HG02938 (cell line): ENCODE data around the gene CAPN12.

Experiments used
- ATAC-seq: cut with Tn5 transposase; IDR thresholded peaks from one replicate; pipeline ENCODE4 v1.9.1; 2021; ENCODE audit warnings: mild to moderate bottlenecking, moderate library complexity; ENCODE audit not compliant: unreplicated experiment

CAPN12 gene

DNA sequence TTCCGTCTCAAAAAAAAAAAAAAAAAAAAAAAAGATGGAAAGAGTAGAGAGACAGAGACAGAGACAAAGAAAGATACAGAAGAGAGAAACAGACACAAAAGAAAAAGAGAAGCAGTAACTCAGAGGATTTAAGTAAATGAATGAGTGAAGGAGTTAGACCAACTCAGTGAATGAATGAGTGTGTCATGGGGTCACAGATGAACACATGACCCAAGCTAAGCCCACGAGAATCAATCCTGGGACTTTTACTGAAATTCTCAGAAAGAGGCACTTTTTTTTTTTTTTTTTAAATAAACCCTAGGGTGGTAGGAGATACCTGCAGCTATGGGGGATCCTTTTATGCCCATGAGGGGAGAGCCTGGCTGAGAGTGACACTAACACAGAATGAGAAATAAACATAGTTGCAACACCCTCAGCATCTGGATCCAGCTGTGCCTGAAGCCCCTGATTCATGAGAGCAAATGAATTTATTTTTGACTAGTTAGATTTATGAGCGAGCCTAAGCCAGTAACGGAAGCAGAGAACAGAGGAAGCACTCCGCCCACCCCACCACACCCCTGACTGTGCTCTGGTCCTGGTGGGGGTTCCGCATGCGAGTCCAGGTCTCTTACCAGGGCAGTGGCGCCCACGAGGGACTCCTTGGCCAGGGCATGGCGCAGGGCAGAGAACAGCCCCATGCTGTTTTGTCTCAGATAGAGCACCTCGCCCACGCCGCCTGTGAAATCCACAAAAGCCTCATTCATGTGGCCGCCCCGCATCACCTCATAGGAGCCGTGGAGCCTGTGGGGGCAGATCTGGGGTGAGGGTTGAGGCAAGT, 4.6 kb downstream of the CAPN12 start:
- no peak for ATAC-seq

DNA sequence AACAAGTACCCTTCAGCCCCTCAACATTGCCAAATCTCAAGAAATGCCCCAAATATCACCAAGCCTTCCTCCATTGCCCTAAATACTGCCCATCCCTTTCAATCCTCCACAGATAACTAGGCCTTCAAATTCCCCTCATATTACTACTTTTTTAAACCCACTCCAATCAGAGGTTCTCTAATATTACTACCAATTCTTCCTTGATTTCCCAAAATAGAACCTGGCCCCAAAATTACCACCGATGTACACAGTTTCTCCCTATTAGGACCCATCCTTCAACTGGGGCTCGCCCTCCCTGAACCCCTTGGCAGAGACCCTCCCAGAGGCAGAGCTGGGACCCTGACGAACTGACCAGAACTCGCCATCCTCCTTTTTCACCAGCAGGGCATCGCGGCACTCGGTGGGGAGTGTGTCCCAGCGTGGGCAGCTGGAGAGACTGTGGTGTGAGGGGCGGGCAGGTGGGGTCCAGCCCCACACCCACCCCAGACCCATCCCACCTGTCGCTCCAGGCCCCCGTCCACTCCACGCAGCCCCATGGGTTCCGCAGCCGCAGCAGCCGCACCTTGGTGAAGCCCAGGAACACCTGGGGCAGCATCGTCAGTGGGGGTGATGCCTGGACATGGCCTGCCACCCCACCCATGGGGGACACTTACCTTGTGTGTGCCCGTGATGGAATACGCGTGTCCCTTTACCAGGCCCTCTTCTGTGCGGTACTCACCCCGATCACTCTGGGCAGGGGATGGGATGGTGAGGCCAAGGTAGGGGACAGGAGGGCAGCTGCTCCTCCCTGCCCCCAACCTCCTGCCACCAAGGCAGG, 6.1 kb downstream of the CAPN12 start:
- ATAC-seq = no peak

DNA sequence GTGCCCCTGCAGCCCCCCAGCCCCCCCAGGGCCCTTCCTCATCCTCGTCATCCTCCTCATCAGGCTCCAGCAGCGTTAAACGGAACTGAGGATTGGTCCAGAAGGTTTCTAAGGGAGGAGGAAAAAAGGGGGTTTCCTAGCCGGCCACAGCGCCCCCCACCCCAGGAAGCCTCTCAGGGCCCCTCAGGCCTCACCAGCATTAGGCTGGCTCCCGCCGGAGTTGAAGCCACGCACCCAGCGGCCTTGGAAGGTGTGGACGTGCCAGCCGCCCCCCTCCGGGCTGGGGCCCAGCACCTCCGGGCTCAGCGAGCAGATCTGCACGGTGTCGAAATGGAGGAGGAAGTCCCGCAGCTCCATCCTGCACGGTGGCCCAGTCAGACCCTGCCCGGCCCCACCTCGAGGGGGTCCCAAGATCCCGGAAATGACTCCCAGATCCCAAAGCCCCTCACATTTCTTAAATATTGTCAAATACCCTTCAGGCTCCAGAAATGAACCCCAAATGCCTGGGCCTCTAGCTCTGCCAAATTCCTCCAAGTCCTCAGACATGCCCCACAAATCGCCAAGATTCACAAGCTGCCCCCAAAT, 6.9 kb downstream of the CAPN12 start:
- ATAC-seq = no peak

DNA sequence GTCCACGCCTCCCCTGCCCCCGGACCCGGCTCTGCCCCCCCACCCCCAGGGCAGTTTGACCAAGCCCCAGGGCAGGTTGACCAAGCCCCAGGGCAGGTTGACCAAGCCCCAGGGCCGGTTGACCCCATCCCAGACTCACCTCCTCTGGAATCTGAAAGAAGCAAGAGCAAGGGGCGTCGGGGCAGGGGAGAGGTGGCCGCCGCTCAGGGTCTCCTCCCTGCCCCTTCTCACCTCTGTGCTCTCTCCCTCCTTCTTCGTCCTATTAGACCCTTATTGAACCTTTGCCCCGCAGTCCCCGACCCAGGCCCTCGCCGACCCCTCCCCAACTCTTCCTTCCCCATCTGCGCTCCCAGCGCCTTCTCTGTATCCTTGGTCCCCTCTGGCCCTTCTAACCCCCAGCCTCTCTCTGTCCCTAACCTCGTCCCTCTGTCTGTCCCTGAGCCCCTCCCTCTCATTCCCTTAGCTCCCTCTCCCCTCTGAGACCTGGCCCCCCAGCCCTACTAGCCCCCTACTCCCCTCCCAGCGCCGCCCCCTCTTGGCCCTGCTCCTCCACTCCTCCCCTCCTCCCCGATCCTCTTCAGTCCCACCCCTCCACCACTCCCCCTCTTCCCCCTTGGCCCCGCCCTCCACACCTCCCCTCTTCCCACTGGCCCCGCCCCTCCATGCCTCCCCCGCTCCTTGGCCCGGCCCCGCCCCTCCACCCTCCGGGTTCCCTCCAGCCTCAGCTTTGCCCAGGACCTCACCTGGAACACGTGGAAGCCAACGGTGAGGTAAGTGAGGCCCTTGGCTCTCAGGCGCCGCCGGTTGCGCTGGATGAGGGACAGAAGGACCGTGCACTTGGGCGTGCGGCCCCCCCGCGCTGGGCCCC, 7.6 kb downstream of the CAPN12 start:
- ATAC-seq = no peak

DNA sequence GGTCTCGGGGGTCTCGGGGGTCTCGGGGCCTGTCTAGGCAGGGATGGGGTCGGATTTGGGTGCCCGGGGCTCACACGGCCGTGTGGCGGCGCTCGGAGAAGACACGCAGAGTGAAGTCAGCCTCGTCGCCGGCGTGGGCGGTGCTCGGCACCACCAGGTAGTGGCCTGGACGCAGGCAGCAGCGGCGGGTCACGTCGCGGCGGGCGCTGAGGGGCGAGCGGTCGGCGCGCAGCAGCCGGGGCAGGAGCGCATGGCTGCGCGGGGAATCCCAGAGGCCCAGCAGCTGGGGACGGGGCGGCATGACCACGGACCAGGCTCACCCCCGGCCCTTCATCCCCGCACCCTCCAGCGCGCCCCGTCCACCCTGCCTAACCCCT, 8.2 kb downstream of the CAPN12 start:
- no peak for ATAC-seq

DNA sequence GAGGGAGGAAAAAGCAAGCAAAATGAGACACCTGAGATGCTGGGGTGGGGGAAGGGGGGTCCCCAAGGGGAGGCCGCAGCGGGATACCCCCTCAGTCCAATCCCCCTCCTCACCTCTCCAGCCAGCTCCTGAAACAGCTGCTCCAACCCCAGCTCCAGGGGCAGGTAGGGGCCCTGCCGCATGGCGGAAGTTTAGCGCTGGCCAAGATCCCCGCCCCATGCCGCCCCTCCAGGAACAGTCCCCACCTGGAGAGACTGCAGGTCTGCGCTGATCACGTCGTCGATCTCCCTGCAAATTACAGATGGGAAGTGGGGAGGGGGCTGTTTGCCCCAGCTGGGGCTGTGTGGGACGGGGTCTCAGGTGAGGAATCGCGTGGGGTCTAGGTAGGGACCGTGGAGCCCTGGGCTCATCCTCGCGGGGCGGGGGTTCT, 9.0 kb downstream of the CAPN12 start:
- ATAC-seq = no peak

DNA sequence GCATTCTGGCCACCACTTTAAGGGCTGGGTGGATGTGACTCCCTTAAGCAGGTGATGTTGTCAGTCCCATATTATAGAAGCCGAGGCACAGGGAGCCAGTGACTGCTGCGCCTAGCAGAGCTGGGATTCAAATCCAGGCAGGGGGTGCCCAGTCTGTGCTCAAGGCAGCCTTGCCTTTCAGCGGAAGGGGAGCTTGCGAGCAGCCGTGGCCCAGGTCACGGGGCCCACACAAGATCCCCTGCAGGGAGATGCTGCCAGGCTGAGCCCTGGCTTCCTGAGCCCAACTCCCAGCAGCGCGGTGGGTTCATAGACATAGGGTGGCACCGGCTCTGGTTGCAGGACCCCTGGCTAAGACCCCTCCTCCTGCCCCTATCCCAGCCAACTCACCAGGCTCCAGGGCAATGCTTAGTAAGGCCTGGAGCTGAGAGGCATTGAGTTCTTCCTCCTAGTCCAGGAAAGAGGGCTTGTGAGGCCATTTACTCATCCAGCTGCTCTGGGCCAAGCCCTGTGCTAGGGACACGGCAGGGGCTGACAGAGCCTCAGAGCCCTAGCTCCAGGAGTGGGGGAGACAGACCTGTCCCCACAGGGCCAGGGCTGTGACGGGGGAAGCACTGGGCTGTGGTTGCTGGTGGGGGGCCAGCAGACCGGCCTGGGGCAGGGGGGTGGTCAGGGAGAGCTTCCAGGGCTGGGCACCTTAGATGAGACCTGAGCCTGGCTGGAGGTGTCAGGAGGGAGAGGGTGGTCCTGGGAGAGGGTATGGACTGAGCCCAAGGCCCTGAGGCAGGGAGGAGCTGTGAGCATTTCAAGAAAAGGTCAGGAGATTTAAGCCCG, 9.6 kb downstream of the CAPN12 start:
- ATAC-seq = no peak

DNA sequence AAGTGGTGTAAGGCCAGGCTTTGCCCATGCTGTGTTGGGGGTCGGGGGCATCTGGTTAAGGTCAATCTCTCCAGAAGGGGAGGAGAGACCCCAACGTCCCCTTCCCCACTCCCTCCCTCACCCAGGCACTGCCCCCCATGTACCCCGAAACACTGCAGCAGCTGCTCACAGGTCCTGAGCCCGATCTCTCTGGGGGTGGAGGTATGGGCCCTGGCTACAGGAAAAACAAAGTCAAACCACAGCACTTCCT, 10.2 kb downstream of the CAPN12 start:
- no peak for ATAC-seq

DNA sequence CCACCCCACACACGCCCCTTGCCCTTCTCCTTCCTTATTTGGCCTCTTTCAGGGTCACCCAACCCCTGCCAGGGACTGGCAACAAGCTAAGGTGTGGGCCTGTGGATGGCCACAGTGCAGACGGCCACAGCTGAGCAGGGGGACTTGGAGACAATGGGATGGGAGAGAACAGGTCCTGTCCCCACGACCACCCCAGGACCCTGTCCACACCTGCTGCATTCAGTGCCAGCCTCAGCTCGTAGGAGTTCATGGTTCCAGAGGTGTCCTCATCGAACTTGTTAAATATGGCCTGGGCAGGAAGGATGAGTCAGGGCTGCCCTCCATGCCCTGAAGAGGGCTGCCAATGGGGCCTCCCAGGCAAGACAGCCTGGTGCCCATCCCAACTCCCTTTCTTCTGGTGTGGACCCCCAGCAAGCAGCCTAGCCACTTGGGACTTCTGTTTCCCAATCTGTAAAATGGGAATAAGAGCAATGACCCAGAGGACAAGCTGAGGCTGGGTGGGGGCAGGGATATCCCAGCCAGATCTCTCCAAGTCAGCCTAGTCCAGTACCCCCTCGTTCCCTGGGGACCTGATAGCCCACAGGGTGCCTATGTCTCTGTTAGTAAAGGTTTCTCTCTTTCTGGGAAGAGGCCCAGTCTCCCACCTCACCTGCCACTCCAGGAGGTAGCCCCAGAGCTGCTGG, 10.6 kb downstream of the CAPN12 start:
- ATAC-seq = no peak

DNA sequence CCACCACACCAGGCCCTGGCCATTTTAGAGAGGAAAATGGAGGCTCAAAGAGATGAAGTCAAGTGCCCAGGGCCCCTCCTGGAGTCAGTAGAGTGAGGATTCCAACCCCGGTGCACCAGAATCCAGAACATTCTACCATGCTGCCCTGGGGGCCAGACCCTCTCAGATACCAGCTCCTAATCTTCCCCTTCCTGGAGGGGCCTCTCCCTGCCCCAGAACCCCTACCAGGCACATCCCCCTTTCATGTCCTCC, 11.1 kb downstream of the CAPN12 start:
- ATAC-seq = no peak

DNA sequence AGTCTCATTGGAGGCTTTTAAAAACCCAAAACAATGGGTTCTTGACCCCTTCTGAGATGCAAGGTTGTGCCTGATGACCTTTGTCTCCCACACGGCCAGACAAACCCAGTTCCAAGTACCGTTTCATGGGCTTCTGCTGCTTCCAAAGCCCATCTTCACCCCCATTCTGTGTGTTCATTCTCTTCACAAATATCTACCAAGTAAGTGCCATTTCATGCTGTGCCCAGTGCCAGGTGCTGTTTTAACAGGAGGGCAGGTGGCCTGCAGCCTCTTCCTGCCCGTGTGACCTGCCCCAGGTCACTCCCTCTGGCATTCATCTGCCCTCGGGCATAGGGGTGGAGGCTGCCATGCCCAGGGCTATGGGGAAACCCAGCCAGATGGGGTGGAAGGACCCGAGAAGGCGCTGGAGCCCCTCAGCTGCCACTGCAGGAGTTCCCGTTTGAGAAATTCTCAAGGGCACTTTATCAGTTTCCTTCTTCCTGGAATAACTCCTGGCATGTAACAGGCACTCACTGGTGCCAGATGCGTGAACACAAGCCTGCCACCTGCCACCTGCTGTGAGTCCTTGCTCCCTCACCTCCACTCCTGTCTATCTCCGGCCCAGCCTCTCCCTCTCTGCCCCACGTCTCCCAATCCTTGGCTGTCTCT, 12.5 kb downstream of the CAPN12 start:
- no peak for ATAC-seq

DNA sequence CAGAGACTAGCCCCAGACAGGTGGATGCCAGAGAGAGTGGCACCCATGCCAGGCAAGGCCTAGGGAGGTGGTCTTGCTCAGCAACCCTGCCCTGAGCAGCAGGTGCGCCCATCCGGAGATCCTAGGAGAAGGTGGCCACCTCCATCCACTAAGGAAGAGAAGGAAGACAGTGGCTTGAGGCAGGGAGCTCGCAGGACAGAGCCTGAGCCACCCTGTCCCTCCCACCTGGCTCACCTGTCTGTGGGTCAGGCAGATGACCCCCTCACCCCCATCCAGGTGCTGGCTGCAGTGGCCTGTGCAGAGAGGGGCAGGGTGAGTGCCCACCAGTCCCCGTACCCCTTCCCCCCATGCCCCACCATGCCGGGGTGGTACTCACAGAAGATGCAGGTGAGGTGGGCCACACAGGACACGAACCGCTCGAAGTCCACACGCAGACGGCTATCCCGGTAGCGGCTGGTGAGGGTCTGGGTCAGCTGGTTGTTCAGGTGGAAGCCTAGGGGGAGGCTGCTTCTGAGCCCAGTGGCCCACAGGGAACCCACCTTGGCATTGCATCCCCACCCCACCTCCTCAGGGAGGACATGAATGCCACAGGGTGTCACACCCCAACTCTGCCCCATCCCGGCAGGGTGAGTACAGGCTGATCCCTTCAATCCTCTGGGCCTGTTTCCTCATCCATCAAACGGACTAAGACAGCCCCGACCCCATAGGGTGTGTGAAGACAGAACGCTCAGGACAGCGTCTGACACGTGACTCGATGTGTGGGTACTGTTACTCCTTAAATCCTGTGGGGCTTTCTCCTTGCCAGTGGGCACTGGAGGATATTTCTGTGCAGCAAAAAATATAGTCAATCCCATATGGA, 13.3 kb downstream of the CAPN12 start:
- ATAC-seq = no peak

DNA sequence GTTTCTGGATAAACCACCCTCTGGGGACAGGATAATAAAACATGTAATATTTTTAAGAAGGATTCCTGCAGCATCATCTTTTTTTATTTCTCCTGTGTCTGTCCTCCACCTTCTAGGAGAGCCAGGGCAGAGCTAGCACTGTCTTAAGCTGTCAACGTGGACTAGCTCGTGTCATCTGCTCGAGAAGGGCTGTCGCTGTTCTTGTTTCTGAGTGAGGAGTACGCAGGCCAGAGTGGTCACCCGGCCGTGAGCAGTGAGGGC, 13.9 kb downstream of the CAPN12 start:
- ATAC-seq = no peak

DNA sequence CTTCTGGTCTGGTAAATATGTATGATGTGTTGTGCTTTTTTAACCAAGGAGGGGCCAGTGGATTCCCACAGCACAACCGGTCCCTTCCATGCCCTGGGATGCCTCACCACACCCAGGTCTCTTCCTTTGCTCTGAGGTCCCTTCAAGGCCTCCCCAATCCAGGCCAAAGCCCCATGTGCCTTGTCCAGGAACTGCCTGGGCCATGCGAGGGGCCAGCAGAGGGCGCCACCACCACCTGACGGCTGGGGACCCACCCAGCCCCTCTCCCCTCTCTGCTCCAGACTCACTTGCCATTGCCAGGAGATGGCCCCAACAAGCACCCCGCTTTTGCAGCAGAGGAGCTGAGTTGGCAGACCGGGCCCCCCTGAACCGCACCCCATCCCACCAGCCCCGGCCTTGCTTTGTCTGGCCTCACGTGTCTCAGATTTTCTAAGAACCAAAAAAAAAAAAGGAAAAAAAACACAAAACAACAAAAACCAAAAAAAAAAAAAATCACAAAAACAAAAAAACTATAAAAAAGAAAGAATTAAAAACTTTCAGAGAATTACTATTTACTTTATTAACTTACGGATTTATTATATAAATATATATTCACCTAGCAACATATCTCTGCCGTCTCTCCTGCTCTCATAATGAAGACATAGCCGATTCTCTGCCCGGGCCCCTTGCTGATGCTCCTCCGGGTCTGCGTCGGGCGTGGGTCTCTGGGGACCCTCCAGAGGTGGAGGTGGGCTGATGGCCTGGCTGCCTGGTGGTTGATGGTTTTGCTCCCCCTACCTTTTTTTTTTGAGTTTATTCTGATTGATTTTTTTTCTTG, 14.4 kb downstream of the CAPN12 start:
- ATAC-seq = no peak

DNA sequence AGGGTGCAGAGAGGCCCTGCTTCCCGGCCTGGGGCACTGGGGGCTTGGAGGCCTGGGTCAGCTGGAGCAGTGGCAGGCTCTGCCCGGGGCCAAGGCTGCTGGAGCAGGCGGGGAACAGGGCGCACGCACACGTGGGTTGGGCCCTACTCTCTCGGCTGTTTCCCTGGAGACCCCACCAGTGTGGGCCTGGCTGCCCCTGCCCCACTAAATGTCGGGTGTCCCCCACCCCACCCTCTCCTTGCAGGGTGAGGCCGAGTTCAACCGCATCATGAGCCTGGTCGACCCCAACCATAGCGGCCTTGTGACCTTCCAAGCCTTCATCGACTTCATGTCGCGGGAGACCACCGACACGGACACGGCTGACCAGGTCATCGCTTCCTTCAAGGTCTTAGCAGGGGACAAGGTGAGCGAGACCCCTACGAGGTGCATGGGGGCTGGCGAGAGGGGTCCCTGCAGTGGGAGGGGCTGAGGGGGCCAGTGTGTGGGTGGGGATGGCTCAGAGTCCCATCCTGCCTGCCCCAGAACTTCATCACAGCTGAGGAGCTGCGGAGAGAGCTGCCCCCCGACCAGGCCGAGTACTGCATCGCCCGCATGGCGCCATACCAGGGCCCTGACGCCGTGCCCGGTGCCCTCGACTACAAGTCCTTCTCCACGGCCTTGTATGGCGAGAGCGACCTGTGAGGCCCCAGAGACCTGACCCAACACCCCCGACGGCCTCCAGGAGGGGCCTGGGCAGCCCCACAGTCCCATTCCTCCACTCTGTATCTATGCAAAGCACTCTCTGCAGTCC, 15.3 kb downstream of the CAPN12 start:
- no peak for ATAC-seq

DNA sequence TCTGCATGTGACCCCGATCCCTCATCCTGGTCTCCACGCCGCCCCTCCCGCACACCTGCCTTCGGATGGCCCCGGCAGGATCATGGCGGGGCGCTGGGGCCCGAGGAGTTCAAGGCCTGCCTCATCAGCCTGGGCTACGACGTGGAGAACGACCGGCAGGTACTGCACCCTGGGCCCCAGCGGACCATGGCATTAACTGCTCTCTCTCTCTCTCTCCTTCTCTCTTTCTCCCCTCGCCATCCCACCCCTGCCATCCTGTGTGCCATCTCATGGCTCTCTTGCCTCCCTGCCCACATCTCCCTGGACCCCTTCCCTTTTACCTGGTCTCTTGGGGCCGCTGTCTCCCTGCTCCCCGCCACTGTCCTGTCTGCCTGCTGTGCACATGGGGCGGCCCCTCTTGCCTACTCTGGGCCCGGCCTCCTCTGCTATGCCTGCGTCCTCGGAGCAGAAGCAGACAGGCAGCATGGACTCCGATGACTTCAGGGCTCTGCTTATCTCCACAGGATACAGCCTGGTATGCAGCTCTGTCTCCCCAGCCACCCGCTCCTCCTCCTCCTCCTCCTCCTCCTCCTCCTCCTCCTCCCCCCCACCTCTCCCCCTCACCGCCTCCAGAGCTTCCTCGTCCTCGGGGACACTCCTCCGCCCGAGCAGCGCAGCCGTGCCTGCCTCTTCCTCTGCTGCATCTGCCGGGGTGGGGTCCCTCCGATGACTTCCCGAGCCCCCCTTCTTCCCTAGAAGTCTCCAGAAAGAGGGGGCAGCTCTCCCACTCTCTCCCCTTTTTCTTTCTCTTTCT, 16.2 kb downstream of the CAPN12 start:
- no peak for ATAC-seq
